ENCODE results near the gene NAA80.
A peak's percentile ranks its signal among the peaks of the same experiment; 100 is the strongest.

NAA80 gene

DNA sequence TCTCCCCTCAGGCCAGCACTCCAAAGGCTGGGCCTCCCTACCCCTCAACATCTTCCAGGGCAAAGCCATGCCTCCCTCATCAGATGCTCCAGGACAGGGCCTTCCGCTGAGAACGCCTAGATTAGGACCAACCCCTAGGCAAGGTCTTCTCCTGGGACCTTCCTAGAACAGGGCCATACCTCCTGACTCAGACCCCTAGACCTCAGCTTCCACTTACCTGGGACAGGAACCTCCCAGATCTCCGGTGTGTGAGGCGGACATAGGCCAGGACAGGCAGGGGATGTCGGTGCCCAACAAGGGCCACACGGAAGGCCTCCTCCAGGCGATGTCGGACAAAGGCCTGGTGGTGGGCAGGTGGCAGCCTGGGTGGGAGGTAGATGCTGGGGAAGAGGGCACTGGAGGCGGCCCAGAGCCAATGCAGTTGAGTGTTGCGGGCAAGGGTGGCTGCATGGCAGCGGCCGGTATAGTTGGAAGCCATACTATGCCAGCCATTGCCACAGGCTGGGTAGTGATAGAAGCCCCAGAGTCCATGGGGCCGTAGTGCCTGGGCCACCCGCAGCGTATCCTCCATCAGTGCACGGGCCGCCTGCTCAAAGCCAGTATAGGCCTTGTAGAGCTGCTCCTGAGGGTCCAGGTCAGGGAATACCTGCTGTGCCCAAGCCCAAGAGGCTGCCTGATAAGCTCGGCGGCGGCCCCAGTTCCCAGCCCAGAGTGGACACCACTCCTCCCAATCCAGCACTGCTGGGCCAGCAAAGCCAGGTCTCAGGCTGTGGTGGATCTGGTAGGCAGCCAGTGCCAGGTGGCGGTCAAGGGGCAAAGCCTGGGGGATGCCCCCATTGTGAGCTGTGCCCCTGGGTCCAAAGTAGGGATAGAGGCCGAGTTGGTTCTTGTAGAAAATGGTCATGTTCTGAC lies 4.5 kb downstream of the NAA80 start:
- no peak overlapping the region for H3K4me3 ChIP-seq (ENCODE audit: low read depth, low read length)
- TF ChIP-seq, protein P1, sequence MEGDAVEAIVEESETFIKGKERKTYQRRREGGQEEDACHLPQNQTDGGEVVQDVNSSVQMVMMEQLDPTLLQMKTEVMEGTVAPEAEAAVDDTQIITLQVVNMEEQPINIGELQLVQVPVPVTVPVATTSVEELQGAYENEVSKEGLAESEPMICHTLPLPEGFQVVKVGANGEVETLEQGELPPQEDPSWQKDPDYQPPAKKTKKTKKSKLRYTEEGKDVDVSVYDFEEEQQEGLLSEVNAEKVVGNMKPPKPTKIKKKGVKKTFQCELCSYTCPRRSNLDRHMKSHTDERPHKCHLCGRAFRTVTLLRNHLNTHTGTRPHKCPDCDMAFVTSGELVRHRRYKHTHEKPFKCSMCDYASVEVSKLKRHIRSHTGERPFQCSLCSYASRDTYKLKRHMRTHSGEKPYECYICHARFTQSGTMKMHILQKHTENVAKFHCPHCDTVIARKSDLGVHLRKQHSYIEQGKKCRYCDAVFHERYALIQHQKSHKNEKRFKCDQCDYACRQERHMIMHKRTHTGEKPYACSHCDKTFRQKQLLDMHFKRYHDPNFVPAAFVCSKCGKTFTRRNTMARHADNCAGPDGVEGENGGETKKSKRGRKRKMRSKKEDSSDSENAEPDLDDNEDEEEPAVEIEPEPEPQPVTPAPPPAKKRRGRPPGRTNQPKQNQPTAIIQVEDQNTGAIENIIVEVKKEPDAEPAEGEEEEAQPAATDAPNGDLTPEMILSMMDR (IDR thresholded peaks at IDR 0.05; ENCODE audit: borderline replicate concordance, insufficient read depth, low read depth, low read length): no peak

DNA sequence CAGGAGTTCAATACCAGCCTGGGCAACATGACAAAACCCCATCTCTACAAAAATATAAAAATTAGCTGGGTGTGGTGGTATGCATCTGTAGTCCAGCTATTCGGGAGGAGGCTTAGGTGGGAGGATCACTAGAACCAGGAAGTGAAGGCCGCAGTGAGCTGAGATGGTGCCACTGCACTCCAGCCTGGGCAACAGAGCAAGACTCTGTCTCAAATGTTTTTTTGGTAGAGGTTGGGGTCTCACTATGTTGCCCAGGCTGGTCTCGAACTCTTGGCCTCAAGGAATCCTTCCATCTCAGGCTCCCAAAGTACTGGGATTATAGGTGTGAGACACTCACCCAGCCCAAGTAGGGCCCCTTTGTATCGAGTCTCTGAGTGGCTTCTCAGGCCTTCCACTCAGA lies 5.1 kb downstream of the NAA80 start:
- H3K4me3 ChIP-seq (ENCODE audit: low read depth, low read length): no peak overlapping the region
- TF ChIP-seq, protein P1 (IDR thresholded peaks at IDR 0.05; ENCODE audit: borderline replicate concordance, insufficient read depth, low read depth, low read length): no peak

DNA sequence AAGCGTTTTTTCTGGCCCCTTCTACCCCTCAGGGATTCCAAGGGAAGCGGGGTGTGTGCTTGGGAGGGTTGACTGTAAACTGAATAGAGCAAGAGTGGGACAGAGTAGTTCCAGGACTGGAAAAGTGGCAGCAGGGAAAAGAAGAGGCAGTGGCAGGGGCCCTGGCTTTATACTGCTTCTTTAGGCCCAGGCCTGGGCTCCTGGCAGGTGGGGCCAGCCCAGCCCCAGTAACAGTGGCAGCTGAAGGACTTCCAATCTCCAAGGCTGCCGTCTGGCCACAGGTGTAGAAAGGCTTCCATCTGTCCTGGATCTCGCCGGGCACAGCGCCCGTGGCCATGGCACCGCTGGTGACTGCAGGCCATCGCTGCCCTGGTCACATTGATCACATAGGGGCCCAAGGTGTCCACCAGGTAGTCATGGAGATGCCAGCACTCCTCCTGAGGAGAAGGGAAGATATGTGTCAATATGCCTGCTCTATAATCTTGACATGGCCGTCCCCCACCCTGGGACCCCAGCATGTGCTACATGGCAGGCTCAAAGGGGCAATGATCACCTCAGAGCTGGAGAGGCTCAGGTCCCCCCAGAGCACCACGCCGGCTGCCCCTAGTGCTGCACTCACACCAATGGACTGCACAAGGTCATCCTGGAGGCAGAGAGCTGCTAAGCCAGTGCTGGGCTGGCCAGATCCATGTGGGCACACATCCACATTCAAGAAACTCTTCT lies 6.0 kb downstream of the NAA80 start:
- TF ChIP-seq, protein P1 (IDR thresholded peaks at IDR 0.05; ENCODE audit: borderline replicate concordance, insufficient read depth, low read depth, low read length): no peak
- H3K4me3 ChIP-seq (ENCODE audit: low read depth, low read length): peak overlapping the region; percentile 52

DNA sequence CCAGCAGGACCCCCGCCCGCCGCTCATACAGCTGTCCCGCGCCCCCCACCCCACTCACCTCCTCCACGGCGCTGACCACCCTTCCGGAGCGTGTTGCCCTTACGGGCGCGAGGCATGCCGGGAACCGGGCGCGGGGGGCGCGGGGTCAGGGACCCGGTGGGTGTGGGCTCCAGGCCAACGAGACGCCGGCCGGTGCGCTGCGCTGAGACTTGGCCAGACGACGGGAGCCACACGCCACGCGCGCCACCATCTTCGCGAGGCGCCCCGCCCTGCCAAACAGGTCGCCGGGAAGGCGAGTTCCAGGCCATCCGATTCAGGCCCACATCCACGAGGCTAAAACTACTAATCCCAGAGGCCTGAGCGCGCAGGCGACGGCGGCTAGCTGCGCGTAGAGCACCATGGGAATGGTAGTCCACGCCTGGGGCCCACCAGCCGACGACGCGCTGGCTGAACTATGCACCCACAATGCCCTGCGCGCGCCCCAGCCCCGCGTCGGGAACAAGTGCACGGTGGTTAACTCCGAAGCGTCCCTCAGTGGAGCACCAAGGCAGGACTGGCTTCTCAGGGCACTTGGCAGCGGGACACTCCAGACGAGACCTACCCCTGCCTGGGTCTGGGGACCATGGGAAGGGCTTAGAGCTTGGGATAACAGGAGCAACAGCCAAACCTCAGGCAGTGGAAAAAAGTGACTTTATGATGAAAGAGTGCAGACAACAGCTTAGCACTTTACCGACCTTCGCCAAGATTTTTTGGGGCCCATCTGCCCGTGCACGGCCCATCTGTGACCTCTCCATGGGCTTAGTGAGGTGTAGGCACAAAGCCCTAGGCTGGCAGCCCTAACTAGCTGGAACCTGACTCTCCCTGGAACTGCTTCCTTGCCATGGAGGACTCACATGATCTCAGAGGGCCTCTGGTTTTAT lies 6.8 kb downstream of the NAA80 start, which contains the start of gene IFRD2:
Gene IFRD2 (minus strand): TSS at position 271 of the 920 bp plus-strand sequence. CDS start 155 bp downstream, at position 116.
- TF ChIP-seq, protein P1 (IDR thresholded peaks at IDR 0.05; ENCODE audit: borderline replicate concordance, insufficient read depth, low read depth, low read length): no peak
- H3K4me3 ChIP-seq (ENCODE audit: low read depth, low read length): peak within 1 kb of the TSS; percentile 98

DNA sequence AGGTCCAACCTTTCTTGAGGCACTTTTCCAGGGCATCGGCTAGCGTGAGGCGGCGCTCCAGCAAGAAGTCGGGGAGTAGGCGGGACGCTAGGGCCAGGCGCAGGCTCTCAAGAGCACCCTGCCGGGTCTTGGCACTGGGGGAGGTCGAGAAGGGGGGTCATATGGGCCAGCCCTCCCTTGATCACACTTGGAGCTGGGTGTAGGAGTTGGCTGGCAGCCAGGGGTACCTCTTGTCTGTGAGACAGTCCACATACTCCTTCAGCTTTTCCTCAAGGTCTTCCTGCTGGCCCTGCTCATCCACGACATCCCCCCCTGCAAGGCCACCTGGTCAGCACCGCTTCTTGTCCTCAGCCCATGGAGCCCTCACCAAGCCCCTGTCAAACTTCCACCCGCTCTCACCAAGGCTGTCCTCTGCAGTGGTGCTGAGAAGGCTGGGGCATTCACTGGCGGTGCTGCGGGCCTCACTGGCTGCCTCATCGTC lies 9.0 kb downstream of the NAA80 start:
- TF ChIP-seq, protein P1 (IDR thresholded peaks at IDR 0.05; ENCODE audit: borderline replicate concordance, insufficient read depth, low read depth, low read length): no peak
- no peak overlapping the region for H3K4me3 ChIP-seq (ENCODE audit: low read depth, low read length)

DNA sequence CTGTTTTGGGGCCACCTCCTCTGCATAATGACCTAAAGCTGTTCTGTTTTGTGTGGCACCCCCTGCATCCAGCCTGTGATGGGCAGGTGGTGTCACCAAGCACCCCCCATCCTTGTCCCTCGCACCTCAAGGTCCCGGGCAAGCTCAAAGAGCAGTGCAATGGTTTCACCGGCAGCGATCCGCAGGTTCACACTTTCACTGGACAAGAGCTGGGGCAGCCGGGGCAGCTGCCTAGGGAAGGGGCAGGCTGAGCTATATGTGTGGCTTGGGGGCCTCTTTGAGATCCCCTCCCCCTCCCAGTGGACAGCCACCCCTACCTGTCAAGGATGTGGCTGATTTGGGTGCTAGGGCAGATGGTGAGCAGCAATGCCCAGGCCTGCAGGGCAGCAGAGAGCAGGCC lies 10.1 kb downstream of the NAA80 start:
- no peak overlapping the region for H3K4me3 ChIP-seq (ENCODE audit: low read depth, low read length)
- TF ChIP-seq, protein P1 (IDR thresholded peaks at IDR 0.05; ENCODE audit: borderline replicate concordance, insufficient read depth, low read depth, low read length): no peak

Measured in GM12875 (cell line).